Activated CD4-positive, alpha-beta T cell treated with anti-CD3 and anti-CD28 coated beads, Interleukin-2, Interleukin-6, amounts not matched to agents 100 ng/mL and 50 ng/mL, durations not matched to agents 16 hours and 8 hours (primary cell): Measurements from ENCODE around the gene SPATA24.
"Not testable (repeated sequence)": the region's sequence is repeated elsewhere in the genome, so short reads cannot be mapped to it uniquely, and the experiment has no call there.

Experiments used
- DNase-seq: peaks from one replicate; pipeline ENCODE4 v3.0.0-alpha.2; 2020

Gene SPATA24

DNA sequence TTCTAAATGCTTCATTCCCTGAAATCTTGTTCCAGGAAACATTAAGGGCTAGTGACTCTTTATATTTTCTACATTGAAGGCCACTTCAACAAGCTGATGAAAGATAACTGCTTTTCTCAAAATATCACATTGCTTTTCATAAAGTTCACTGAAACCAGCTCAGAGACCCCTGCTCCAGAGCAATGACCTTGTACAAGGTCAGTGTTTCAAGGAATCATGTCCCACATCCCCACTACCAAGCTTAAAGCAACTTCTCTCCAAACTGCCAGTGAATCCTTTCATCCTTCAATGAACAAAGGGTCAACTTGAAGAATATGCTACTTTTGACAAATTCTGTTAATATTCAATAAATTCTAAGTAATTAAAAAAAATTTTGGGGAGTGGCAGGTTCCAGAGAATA is 12.0 kb upstream of the SPATA24 start:
- no peak for DNase-seq

DNA sequence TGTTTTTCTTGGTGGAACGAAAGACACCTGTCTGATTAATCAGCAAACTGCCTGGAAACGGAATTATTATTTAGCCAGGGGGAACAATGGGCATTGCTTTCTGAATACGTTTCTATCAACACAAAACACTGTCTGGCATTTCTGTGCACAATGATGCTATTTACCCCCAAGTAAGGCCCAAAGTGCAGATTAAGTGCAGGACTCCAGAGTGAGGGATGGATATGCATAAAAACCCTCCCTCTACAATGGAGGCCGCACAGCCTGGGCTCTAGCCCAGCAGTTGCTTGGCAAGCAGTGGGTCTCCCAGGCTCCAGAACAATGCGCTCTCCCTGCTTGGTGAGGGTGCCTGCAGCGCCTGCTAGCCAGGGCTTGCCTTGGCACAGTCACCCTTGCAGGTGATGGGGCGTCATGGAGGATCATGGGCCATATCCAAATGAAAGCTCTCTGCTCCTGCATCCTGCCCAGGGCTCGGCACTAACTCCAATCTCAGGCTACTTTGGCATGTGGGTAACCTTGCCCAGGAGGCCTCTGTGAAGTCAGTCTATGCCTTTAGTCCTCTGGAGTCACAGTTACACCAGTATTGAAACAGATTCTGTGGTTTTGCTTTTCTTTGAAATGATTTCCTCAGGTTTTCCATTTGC is 11.5 kb upstream of the SPATA24 start:
- DNase-seq = peak; percentile 81

DNA sequence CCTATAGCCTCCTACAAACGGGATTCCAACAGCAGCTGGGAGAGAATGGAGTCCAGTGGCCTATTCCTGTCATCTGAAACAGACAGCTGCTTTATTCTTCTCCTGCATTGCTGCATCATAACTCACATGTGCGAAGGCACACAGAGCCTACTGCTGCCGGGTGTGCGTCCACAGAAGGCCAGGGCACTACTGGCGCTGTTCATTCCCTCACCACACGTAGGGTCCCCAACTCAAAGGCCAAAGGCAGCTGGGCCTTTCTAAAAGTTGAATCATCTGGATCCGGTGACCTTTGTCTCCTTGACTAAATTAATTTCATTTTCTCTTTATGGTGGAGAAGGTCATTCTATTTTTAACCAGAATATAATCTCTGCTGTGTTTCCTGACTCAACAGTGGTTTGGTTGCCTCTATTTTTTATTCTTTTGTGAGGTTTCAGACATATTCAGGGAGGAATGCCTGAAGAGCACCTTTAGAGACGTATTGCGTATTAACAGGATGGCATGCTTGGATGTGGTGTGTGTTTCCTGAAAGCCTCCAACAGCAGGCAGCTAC is 10.8 kb upstream of the SPATA24 start:
- DNase-seq = no peak

DNA sequence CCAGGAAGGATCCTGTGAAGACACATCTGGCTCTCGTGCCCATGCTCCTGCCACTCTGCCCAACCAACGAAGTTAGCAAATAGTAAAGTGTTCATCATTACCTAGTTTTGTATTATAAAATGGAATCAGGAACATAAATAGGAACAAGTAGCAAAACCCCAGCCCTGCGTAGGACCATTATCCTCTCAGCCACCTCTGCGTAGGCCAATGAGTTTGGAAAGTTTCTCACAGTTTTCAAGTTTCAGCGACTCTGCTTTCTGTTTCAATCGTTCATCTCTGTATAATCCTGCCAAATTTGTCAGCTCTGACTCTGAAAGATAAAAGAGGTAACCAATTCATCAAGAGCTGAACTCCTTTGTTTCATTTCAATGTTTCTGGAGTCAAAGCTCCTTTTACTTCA is 10.1 kb upstream of the SPATA24 start:
- peak; percentile 55 for DNase-seq

DNA sequence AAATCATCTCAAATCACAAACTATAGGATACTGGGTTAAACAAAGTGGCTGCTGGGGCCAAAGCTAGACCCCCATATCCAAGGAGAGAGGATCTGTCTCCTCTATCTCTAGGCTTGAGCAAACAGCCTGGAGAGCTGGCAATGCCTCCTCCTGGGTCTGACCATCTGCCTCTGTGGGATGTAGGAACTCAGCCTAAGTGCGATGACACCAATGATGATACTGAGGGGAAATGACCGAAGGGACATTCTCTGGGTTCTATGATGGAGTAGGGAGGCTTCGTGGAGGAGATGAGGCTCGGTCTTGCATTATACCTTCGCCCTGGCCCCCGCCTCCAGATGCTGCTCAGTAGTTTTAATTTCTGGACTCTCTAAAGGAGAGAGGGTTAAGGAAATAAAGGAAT is 9.3 kb upstream of the SPATA24 start:
- no peak for DNase-seq

DNA sequence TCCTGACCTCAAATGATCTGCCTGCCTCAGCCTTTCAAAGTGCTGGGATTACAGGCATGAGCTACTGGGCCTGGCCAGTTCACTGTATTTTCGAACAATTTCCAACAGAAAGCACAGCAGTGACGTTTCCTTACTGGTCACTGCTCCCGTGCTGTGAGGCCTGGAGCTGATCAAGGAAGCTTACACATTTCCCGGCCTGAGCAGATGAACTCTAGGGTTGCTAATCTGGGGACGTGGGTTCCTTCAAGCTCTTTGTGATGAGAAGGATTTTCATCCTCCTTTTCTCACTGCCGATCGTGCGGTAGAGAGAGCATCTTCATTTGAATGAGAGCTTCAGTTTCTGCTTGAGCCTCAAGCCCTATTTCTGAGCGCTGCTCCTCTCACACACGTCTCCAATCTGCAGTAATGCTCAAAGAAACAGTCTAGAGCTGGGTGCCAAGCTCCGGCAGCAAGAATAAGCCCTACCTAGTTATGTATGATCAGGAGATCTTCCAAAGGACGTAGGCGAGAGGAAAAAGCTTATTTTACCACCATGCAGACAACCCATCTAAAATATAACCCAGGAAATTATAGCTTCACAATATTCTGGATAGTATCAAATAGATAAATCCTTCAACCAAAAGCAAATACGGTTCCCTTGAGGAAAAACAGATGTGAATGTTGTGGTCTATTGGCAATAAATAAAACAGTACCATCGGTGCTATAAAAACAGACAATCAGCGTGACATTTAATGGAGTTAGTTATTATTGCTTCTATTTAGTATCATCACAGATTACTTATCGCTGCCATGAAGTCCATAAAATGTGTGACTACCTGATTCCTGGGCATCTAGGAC is 7.3 kb upstream of the SPATA24 start:
- no peak for DNase-seq

DNA sequence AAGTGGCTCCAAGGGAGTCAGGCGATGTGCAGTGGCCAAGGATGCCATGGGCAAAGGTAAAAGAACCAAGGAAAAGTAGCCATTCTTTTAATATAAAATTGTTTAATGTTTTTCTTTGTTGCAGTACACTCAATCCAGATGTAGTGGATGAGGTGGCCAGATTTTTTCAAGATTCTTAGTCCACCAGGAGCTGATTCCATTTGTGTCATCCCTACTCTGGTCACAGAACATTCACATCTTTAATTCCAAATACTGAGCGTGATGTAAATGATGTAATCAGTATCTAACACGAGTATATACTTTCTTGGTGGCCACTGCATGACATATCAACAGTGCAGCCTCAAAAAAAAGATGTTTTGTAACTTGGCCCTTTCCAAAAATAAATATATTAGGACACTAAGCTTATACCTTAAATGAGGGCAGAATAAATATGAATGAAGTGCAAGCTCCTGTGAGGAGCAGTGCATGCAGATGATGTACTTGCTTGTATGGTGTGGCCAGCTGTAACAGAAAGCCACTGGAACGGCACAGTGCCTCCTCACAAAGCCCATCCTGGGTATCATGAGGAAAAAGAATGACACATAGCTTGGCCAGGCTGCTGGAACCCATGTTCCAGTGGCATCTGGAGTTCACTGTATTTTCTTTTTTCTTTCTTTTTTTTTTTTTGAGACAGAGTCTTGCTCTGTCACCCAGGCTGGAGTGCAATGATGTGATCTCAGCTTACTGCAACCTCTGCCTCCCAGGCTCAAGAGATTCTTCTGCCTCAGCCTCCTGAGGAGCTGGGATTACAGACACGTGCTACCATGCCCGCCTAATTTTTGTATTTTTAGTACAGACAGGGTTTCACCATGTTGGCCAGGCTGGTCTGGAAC is 6.5 kb upstream of the SPATA24 start:
- no peak for DNase-seq

DNA sequence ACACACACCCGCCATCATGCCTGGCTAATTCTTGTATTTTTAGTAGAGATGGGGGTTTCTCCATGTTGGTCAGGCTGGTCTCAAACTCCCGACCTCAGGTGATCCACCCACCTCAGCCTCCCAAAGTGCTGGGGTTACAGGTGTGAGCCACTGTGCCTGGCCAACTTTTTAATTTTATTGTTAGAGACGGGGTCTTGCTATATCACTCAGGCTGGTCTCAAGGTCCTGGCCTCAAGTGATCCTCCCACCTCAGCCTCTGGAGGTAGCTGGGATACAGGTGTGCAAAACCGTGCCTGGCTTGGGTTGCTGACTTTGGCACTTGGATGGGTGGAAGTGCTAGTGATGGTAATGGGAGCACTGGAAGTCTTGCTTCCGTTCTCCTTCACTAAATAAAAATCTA is 5.2 kb upstream of the SPATA24 start:
- not testable (repeated sequence) for DNase-seq

DNA sequence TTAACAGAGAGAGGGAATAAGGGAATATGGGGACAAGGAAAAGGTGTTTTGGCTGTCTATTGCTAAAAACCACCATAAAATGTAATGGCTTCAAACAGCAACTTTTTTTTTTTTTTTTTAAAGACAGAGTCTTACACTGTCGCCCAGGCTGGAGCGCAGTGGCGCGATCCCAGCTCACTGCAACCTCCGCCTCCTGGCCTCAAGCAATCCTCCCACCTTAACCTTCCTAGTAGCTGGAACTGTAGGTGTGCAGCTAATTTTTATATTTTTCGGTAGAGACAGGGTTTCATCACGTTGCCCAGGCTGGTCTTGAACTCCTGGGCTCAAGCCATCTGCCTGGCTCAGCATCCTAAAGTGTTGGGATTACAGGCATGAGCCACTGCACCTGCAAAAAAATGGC is 4.3 kb upstream of the SPATA24 start:
- no peak for DNase-seq

DNA sequence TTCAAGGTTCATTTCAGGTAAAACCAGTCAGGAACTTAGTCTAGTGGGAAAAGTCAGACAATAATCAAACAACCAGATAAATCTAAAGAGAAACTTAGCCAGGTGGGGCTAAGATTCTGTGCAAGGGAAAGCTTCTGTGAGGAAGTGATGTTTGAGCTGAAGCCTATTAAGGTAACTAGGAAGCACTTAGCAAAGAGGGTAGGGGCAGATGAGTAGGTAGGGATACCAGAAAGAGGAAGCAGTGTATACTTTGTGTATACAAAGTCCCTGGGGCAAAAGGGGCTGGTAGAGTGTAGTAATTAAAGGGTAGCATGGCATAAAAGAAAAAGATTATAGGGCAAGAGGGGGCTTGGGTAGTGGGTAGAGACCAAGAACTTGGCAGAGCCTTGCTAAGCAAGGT is 3.6 kb upstream of the SPATA24 start:
- DNase-seq = no peak

DNA sequence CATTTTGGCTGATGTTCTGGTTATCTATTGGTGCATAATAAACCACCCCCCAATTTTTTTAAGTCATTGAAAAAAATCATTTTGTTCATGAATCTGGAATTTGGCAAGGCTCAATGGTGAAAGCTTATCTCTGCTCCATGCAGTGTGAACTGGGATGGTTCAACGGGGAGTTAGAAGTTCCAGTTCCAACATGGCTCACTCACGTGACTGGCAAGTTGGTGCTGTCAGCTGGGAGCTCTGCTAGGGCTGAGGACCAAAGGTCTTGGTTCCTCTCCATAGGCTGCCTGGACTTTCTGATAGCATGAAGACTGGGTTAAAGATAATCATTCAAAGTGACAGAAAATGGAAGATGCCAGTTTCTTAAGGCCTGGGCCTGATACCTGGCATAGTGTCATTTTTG is 3.1 kb upstream of the SPATA24 start:
- DNase-seq = no peak

DNA sequence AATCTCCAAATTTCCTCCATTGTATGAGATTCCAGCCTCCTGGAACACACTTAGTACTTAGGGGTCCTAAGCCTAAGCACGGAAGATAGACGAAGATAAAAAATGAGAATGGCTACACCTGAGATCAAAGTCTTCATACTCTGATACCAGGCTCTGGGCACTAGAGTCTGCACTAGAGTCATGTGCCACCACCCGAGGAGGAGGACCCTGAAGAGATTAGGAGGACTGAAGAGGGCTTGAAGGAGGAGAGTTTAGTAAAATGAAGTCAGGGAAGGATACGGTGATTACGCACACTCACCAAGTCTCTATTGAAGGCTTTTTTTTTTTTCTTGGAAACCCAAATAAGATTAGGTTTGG is 573 bp upstream of the SPATA24 start:
- DNase-seq = no peak

DNA sequence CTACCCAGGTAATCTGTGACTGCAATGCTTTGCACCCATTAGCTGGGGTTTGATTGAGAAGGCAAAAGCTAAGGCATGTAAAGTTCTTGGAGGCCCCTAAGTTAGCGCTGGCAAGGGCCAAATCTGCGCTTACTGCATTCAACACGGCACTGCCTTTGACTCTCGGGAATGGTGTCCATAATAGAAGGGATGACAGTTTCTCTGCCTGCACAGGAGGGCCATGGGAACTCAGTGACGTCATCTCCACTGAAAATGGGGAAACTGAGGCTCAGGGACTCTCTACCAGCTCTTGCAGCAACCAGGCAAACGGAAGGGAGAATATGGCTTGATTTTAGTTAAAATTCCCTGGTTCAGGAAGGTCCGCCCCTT is 487 bp downstream of the SPATA24 start:
- no peak for DNase-seq

DNA sequence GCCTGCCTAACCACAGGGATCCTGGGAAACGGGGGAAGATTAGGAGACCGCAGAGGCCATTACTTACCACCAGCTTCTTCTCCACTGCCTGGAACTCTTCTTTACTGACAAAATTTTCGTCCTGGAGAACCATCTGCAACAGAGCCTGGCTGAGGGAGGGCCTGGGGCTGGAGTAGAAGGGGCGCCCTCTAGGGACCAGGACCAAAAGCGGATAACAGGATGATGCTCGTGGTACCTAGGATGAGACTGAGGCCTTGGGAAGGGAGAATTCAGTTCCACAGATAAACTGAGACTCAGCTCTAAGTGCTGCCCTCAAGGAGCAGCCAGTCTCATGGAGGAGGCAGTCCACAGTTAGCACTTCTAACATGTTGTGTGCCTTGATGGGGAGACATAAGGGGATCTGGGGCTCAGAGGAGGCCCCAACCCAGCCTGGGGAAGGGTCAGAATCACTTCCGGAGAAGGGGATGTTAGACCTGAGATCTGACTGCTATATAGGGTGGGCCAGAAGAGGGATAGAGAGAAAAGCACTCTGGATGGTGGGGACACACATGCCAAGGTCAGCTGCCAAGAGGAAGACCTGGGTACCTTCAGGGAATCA is 1.2 kb downstream of the SPATA24 start:
- DNase-seq = peak; percentile 39

DNA sequence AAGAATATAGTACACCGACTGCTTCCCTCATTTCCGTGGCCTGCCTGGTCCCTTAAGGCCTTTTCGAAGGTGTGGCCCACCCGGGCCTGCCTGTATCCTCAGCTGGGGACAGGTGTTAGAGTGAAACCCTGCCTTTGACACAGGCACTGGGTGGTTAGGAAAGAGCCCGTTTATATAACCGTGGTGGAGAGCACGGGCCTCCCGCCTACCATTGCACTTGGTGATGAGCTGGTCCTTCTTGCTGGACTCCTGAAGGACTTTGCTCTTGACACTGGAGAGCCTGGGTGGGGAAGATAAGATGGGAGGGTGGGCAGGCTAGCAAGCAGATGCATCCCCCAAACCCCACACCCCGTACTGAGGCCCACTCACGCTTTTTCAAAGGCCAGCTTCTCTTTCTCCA is 2.3 kb downstream of the SPATA24 start:
- DNase-seq = no peak

DNA sequence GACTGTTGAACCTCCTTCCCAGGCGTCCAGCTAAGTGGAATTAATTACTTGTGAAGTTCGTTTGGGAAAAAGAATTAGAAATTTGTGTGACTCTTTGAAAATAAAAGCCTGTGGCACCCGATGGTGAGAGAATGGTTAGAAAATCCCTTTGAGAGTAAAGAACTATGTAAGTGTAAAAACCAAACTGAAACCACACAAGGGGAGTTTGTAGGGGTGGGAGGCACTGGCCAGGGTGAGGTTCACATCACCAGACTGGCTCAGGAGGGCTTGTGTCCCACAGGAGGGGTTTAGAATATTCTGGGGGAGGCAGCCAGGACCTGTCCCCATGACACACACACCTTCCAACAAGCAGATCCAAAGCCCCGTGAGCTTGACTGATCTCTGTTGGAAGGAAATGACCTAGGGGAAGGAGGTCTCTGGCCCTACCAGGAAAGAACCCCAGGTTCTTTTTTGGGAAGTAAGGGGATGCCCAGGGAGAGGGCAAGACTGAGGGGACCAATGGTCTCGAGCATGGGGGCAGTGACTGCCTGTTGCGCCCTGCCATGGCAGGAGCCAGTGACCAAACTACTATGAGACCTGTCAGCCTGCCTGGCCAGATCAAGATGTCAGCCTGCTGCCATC is 4.3 kb downstream of the SPATA24 start:
- DNase-seq = peak; percentile 36

DNA sequence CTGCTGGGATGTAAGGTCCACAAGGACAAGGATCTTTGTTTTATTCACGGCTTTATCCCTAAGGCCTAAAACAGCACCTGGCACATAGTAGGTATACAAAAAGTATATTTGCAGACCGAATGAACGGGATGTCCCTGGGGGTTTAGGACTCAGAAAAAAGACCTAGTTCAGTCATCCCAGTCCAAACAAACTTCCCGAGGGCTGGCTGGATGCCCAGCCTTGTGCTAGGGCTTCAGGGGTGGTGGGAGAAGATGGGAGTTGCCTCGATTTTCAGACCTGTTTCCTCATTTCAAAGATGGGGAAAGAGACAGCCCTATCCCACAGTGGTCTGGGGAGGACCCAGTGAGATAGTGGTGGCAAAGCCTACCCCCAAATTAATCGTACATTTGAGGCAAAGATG is 6.0 kb downstream of the SPATA24 start:
- no peak for DNase-seq

DNA sequence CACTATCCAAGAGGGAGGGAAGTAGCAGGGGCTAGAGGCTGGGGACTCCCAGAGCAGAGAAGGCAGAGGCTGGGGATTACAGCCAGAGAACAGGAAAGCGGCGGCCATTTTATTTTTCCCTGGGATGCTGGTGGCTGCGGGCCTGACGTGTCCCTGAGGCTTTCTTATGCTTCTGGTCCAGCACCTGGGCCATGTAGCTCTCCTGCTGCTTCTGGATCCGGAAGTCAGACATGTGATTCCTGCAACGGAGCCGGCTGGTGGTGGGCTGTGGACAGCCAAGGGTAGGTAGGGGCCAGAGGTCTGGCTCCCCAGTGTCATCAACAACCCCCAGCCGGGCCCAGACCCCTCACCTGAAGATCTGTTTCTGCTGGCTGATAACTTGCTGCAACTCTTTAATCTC is 7.2 kb downstream of the SPATA24 start:
- no peak for DNase-seq

DNA sequence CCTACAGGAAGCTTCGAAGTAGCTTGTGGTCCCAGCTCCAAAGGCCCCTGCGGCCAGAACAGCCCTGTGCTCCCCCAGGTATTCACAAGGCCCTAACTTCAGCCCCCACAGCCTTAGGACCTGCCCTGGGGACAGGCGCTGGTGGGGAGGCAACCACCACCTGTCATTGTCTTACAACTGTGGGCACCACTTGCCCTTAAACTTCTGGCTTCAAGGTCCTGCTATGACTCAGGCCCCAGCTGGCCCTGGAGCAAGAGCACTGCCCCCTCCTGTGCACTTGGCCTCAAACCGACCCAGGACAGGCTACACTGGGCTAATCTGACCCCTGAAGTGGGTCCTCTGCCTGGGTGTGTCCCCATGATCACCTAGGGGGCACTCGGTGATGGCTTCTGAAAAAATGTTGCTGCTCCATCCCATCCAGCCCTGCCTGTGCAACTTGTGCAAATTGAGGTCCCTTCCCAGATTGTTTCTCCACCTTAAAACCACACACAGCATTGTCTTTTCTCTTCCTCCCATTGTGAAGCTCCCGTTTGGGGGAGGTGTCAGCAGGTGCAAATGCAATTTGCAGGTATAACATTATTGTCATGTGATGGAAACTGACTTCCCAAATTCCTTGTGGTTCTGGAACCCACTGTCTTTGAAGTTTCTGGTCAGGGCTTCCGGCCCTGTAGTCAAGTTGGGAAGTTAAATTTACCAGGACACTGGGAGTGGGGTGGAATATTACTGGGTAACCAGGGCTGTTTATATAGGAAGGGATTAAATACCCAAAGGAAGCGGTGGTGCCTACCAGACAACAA is 7.8 kb downstream of the SPATA24 start:
- no peak for DNase-seq

DNA sequence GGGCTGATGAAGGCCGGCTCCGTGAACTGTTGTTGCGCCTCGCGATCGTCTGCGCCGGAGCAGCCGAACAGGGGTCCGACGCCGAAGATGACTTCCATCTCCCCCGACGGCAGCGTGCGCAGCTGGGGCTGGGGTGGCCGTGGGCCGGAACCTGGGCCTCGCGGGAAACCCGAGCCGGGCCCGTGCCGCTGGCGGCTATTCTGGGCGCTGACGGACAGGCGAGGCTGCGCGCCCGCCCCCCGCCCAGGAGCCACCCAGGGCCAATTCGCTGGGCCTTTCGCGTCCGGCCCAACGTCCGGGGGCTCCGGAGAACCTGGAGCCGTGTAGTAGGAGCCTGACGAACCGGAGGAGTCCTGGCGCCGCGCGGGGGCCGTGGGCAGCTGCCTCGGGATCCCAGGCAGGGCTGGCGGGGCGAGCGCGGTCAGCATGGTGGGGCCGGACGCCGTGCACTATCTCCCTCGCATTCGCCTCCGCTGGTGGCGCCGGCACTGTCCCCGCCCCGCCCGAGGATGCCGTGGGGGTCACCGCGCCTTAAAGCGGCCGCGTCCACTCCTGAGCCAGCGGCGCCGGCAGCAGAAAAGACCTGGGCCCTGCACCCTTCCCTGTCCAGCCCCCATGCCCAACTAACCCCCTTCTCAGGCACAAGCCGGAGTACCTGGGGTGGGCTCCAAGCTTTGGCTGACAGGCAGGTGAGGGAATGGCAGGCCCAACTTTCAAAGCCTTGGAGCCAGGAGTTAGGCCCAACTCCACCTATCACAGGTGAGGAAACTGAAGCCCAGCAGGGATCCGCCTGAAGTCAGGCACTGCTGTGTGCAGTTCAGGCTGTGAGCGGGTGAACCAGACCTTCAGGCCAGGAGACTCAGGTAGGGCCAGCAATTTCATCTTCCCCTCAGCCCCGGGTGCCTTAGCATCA is 9.0 kb downstream of the SPATA24 start, which contains the start of gene PROB1:
Gene PROB1 (minus strand): TSS at position 451 of the 913 bp plus-strand sequence. CDS start 23 bp downstream, at position 428.
- no peak for DNase-seq
